ENCODE measurements around the gene SCD5.

Gene SCD5

DNA sequence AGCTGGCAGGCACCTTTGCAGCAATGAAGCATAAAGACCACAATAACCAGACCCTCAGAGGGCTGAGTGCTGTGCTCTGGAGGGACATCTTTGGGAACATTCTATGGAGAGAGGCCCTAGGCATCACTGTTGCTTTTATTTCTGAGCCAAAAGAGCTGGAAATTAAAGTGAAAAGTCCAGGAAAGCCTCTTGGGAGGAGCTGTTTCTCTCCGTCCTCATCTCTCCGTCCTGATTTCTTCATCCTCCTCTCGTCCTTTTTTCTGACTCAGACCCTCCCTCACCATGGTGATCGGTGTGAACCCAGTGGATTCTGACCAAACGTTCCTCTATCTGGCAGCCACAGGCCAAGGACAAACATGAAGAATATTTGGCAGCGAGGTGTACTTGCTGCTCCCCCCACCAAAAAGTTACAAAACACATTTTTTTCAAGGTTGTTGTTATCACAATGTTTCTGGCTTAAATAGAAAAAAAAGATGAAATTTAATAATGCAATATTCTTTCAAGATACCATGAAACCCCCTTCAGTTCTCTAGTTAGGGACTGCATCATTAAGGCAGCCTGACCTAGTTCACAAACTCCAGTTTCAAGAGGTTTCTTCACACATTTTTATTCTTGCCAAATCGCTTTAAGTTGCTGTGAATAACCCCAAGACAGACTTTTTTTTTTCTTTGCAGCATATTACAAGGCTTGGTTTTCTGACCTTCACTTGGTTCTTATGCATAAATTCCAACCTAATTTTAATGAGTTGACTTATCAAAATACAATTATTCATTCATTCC, 80.2 kb downstream of the SCD5 start:
- DNase-seq, result peak; percentile 61

DNA sequence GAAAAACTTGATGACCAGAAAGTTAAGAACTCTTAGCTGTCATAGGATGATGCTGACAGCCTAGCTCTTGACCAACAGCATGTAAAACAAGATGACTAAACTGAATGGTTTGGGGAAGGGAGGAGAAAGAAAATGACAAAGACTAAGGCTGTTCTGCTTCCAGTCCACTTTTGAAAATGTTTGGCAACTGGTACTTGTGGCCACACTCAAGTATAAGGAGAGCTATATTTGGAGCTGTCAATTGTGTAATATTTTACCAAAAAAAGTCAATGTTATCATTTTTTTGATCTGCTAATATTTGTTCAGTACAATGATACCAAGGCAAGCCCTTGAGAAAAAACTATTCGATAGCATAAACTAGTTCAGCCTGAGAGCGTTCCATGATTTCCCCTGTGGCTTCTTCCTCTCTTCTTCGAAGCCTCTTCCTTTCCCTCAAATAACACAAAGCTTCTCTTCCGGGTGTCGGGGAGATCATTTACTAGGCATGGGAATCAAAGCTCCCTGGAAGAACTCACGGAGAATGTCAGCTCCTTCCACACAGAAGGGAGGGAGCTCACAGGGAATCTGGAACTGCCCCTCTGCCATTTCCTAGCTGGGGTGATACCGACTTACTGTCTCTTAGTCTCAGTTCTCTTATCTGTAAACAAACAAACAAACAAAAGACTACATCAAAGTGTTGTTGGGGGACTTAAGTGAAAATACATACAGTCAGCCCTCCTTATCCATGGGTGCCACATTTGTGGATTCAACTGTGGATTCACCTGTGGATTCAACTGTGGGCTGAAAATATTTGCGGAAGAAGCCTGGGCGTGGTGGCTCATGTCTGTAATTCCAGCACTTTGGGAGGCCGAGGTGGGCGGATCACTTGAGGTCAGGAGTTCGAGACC, 82.6 kb downstream of the SCD5 start:
- DNase-seq, result no peak

DNA sequence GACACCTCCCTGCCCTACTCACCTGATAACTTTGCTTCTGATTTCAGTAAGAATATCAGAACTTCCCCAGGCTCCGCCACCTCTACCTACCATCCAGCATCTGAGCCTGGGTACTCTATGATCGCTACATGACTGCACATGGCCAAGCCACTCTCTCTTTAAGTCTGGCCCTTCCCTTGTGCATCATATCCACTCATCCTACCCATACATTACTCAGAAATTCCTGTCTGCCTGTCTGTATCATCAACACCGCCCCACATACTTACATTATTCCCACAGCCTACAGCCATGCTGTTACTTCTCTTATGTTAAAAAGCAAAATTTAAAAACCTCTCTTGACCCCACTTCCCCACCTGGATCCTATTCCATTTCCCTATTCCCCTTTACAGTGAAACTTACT, 84.7 kb downstream of the SCD5 start:
- no peak for DNase-seq

DNA sequence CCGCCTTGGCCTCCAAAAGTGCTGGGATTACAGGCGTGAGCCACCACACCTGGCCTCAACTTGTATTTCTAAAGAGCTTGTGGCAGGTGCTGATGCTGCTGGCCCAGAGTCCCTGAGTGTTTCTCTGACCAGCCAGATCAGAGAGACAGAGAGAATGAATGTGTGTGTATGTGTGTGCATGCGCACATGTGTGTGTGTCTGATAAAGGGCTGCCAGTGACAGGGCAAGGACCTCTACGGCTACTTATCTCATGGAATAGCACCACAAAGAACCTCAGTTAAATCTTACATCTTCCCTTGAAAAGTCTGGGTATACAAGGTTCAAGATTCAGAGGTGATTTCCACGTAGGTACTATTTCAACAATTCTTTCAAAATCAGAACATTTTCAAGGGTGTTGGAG, 86.0 kb downstream of the SCD5 start:
- DNase-seq, result no peak

DNA sequence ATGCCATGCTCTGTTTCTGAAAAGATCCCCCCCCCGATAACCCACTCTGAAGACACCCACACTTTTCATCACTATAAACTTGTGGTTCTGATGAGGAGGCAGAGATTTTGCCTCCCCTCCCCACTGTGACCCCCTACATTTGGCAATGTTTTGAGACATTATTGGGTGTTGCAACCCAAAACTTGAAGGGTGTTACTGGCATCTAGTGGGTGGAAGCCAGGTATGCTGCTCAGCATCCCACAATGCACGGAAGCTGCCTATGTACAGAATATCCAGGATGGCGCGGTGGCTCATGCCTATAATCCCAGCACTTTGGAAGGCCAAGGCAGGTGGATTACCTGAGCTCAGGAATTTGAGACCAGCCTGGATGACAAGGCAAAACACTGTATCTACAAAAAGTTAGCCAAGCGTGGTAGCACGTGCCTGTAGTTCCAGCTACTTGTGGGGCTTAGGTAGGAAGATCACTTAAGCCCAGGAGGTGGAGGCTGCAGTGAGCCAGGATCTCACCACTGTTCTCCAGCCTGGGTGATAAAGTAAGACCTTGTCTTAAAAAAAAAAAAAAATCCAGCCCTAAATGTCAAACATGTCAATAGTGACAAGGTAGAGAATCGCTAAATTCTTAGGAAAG, 87.3 kb downstream of the SCD5 start:
- DNase-seq, result no peak

DNA sequence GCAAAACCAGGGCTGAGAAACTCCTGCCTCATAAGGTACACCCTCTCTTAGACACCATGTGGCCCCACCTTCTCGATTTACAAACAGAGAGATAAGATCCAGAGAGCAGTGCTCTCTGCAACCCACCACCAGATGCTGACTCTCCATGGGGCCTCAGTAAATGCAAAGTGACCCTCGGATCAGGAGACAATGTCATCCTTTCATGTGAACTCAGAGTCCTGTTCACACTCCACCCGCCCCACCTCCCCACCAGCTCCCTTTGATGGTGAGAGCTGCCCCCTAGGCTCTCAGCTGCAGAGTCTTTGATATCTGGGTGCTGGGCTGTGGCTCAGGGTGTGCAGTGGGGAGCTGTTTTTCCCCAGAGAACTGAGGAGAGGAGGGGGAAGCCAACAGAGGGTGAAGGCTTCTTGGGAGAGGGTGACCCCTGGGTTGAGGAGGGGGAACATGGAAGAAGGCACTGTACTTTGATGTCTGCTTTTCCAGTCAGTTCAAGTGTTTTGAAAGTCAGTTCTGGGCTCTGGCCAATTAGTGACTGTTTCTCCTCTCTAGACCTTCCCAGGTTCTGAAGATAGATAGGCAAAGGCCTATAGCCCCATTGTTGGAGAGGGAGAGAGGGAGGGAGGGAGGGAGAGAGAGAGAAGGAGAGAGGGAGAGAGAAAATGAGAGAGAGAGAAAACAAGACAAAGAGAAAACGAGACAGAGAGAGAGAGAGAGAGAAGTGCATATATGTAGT, 88.2 kb downstream of the SCD5 start:
- peak; percentile 51 for DNase-seq

DNA sequence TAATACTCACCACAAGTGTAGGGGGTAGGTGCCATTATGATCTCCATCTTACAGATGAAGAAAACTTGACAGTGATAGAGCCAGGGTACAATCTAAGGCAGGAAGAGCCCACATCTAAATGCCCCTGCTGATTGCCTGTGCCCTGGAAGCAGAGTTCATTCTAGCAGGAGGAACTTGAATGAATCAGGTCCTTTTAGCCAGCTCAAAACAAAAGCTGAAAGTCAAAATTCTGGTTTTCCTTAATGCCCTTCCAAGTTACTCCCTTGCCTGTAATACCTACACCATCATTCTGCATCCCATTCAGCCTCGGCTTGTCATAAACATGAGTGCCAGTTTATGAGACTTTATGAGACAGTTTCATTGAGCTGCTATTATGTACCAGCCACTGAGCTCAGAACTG, 89.6 kb downstream of the SCD5 start:
- no peak for DNase-seq

DNA sequence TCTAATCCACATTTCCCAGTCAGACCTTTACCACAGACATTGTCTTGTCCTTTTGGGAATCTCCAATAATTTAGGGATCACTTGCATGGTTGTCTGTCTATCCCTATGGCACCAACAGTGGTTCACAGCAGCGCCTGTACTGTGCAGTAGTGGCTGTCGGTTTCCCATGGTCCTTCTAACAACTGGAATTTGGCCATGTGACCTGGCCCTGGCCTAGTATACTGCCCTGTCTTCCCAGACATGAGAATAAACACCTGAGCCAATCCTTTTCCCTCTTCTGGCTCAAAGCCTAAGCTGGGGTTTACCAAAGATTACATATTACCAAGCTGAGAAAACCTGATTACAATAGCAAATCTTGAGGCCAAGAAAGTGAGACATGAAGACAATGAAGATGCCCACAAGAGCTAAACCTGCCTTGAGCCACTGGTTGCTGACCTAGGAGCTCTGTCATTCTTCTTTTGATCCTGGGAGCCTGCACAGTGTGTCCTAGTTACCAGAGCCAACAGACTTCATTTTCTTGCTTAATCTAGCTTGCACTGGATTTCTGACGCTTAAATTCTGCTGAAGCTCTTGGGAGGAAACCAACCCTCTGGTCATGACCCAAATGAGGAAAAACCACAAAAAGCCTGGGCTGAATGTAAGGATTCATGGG, 92.1 kb downstream of the SCD5 start:
- DNase-seq, result peak; percentile 52

DNA sequence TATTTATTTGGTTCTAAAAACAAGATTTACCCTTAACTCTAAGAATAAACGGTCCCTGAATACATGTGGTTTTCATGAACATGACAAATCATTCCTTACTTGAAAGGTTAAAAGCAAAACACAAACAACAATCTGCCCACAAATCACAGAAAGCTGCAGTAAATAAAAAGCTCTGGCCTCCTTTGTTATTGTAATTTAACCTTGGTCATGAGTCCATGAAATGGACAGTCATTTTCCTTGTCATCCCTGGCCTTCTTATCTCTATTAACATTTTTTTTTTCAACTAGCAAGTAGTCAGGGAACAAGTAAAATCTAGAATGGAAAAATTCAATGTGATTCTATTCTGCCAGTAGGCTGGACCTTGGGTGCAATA, 92.7 kb downstream of the SCD5 start:
- no peak for DNase-seq

DNA sequence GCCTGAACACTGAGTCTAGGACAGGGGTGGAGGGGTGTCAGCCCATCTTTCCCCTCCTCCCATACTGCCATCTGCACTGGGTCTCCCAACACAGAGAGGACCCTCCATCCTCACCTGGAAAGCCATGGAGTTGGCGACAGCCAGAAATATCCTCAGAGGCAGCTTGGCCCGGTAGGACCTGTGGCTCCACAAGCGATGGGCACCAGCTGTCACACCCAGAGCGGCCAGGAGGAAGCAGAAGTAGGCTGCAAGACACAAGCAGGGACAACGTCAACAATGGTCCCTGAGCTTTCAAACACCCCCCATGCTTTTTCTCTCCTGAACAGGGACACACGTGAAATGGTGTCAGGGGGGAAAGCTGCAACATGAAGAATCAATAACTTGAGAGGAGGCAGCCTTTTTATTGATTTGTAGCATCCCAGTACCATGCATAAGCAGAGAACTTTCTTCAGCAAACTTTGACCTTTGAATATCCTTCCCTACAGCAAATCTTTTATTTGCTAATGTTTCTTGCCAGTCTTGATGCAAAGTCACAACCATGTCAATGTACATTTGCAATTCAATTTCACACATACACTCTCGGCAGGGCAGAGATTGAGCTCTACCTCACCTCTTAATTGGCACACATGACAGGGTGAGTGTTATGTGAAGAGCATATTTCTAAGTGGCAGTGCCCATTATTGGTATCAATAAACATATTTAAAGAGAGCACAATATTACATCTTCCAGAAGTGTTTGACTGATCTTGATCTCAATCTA, 93.2 kb downstream of the SCD5 start:
- no peak for DNase-seq

DNA sequence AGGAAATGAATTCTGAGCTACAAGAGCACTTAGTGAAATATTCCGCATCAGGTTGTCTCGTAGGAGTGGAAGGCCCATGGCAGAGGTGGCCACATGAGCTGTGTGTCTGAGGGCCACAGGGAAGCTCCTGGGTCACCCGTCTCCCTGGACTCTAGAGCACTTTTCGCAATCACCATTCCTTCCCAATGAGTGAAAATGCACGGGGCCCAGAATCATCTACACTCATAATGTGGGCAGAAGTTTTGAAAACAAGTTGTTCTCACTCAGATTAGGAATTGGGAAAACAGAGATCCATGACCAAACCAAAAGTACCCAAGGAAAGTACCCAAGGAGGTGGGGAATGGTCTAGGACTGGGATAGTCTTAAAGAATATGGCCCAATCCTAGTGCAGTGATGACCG, 94.4 kb downstream of the SCD5 start:
- DNase-seq, result no peak

DNA sequence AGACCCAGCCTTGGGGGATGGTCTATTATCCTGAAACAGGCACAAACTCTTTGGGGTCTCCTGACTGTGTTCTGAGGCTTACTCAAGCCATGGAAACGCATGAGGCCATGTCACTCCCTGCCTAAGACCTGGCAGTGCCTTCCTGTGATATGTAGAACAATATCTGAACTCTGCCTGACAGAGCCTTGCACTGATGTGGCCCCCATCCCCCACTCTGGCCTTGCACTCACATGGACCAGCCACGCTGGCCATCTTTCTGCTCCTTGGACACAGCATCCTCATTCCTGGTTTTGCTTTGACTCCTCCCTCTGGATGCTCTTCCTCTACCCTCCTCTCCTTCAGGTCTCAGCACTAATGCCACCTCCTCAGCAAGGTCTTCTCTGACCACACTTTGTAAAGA, 100.2 kb downstream of the SCD5 start:
- no peak for DNase-seq

DNA sequence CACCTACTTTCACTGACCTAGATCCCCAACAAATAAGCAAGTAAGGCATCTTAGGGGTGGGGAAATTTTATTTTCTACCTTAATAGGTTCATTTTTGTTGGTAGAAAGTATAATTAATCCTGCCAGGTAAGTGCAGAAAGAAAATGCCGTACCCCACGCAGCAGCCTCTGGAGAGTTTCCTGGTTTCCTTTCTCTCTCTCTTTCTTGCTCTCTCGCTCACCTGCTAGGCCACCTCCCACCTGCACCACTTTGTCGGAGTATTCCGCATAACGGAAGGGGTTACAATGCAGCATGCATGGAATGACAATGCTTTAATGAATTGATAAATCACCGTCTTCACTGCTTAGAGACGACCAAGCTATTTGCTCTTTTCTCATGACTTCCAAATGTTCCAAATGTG, 101.0 kb downstream of the SCD5 start:
- DNase-seq, result no peak

DNA sequence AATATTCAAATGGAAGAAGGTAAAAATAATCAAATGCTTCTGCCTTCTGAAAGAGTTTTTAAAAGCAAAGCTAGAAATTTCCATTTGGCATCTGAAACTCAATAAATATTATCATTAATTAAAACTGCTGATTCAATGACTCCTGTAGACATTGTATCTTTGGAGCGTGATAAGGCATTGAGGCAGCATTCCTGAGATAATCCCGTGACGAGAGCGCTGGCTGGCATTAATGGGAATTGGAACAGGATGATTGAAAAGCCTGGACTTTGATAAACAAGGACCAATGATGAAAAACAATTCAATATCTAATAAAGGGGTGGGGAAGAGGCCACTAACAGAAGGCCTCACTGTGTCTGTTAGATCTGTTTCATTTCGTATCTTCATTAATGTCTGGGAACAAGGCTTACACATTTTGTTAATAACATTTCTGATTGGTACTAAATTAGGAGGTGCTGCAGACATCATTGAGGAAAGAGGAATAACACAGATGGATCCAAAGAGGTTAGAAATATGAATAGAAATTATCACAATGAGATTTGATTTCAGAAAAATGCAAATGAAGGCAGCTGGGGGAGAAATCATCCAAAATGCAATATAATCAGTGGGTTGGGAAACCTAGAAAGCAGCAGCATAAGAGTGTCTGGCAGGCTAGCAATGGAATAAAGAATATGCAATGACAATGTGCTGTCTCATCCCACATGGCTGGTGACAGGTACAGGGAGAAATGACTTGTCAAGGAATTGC, 102.3 kb downstream of the SCD5 start:
- DNase-seq, result no peak

DNA sequence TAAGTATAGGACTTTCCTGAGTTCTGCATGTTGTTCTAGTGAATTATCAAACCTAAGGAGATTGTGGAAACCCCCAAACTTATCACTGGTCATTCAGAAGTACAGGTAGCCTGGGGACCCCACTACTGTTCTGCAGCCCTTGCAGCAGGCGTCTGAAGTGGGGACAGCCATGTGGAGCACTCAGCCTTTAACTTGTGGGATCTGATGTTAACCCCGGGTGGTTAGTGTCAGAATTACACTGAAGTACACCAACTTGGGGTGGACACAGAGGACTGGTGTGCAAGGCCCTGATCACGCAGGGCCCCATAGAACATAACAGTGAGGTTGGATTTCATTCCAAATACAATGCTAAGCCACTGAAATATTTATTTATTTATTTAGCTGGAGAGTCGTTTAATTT, 103.7 kb downstream of the SCD5 start:
- DNase-seq, result no peak

DNA sequence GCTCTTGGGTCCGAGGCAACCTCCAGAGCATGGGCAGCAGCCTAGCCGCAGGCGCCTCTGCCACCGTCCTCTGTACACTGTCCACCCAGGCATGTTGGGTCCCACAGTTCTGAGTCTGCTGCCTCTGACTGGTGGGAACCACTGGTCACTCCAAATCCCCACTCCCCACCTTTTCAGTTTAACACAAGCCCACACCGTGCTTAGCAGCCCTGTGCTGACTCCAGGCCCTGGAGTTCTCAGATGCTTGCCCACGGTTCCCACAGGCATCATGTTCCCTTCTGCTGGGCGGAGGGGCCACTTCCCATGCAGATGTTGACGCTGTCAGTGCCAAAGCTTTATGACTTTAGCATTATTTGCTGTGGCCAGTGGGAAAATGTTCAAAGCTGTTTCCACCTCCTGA, 104.5 kb downstream of the SCD5 start:
- DNase-seq, result no peak

DNA sequence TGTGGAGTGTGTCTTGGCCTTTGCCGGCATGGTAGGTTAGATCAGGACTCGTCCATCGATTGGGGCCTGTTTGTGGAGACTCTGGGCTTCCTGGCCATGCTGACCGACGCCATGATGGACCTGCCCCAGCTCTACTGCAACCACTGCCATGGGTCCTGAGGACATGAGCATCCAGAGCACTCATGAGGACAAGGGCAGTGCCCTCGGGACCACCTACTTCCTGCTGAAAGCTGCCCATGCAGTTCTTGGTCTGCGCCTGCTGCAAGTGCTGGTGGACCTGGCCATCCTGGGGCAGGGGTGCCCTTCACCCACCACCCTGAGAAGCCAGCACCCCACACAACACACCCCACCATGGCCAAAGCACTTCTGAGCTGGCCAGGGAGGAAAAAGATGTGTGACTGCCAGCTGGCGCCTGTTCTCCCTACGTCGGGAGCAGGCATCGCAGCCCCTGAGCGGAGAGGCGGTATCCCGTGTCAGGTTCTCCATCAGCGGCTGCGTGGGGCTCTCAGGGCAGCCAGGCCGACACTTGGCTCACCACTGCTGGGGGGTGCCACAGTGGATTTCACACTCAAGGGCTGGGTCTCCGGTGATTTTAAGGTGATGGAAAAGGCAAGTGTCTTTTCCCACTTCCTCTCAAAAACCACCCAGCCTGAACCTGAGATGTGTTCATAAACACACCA, 106.4 kb downstream of the SCD5 start:
- DNase-seq, result no peak

DNA sequence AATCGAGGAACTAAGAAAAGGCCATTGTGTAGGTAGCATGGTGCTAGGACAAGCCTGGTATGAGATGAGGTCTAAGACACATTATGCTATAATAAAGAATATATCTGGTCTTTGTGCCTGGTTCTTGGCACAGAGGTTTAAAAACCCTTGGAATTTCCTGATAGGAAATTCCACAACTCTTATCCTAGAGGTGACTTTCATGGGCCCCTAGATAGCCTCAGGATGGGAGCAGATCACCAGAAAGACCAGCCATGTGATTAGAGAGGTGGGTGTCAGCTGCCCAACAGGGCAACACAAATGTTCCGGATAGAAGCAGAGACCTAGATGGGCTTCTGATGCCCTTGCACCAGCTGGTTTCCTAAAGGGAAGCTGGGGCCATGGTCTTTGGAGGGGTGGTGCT, 107.2 kb downstream of the SCD5 start:
- DNase-seq, result no peak

DNA sequence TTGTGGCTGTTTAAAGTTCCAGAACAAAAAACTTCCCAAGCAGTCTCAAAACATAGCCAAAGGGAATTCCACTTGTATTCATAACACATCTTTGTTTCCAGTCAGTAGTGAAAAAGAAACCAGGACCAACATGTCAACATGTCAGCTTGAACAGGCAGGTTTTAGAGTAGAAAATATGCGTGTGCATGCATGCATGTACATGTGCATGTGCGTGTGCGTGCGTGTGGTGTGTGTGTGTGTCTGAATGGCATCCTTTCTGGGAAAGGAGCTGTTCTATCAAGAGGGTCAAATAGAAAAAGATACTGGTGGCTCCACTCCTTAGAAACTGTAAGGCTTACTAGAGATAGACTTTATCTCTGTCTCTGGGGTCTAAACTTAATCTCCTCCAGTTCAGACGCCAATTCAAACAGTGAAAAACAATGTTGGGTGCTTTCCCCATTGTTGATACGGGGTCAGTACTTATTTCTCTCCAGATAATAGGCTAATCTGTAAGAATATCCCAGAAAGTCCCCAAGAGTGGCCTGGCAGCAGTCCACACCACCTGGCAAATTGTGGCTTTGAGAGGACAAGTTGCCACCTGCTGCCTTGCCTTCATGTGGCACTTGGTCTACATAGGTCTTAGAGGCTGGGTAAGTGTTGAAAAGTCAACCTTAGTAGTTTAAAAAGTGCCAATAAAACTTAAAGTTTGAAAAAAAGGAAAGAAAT, 110.4 kb downstream of the SCD5 start:
- no peak for DNase-seq

DNA sequence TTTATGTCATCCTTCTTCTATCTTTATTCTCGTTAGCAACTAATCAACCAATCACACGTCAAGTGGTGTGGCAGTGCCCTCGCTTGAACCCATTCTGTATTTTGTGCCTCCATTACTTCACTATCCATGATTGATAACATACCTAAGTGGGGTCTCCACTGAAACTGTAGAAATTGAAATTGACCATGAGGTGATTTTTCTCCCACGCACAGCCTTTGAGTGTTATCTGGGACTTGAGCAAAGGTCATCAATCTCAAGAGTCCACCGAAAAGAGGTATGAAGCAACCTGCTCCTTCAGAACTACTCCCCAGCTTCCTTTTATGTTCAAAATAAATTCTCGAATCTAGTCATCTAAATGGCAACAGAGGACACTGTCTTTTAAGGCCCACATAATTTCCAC, 111.1 kb downstream of the SCD5 start:
- DNase-seq, result no peak
